Muscle layer of colon (tissue), 2 donors: ENCODE data around the gene PSAPL1.
"Not testable (repeated sequence)": the region's sequence is repeated elsewhere in the genome, so short reads cannot be mapped to it uniquely, and the experiment has no call there.

ENCODE experiments used
- H3K27ac ChIP-seq: one replicate; pipeline ENCODE4 v1.7.0; 2013; ENCODE audit warnings: low read depth, mild to moderate bottlenecking, low read length, moderate library complexity
- H3K27me3 ChIP-seq, 2 donors: one replicate each; pipeline ENCODE4 v1.7.0; 2013; ENCODE audit warnings: low read length in 2 of 2, mild to moderate bottlenecking in 2 of 2; ENCODE audit not compliant: insufficient read depth in 2 of 2, control insufficient read depth in 1 of 2
- H3K36me3 ChIP-seq: one replicate; pipeline ENCODE4 v1.7.0; 2013; ENCODE audit warnings: mild to moderate bottlenecking, low read length; ENCODE audit not compliant: insufficient read depth
- H3K4me1 ChIP-seq: one replicate; pipeline ENCODE4 v1.7.0; 2013; ENCODE audit warnings: mild to moderate bottlenecking, low read length; ENCODE audit not compliant: insufficient read depth
- H3K4me3 ChIP-seq, 2 donors: one replicate each; pipeline ENCODE4 v1.7.0; 2013; ENCODE audit warnings: low read length in 2 of 2, low read depth in 1 of 2, mild to moderate bottlenecking in 1 of 2, moderate library complexity in 1 of 2
- H3K9ac ChIP-seq: one replicate; pipeline ENCODE4 v1.7.0; 2013; ENCODE audit warnings: low read length
- H3K9me3 ChIP-seq: one replicate; pipeline ENCODE4 v1.7.0; 2013; ENCODE audit warnings: mild to moderate bottlenecking, low read length
- donor health status: abdominal sarcoma.
- donor health status: Adenocarcinoma of cecum.

Gene PSAPL1

GRCh38 chr4:7458066-7458425 is 23.3 kb upstream of the PSAPL1 start:
- no peaks in the 10 kb centered on the region for H3K9me3 ChIP-seq
- H3K9ac ChIP-seq: no peak overlapping the region
- no peaks in the 10 kb centered on the region for H3K27me3 ChIP-seq
- H3K36me3 ChIP-seq: no peaks in the 10 kb centered on the region
- H3K4me1 ChIP-seq: peaks cover 9% of the 10 kb centered on the region
- no peak overlapping the region for H3K4me3 ChIP-seq
- H3K27ac ChIP-seq: no peak overlapping the region

GRCh38 chr4:7457201-7458065 is 22.7 kb upstream of the PSAPL1 start:
- H3K9me3 ChIP-seq: no peaks in the 10 kb centered on the region
- H3K27ac ChIP-seq: no peak overlapping the region
- H3K36me3 ChIP-seq: no peaks in the 10 kb centered on the region
- H3K4me3 ChIP-seq: no peak overlapping the region
- no peak overlapping the region for H3K9ac ChIP-seq
- H3K4me1 ChIP-seq: peaks cover 5% of the 10 kb centered on the region
- no peaks in the 10 kb centered on the region for H3K27me3 ChIP-seq

- H3K36me3 ChIP-seq, H3K4me3 ChIP-seq, H3K4me1 ChIP-seq, H3K9me3 ChIP-seq, H3K27me3 ChIP-seq, H3K27ac ChIP-seq, H3K9ac ChIP-seq: not testable (repeated sequence)
Measured at GRCh38 chr4:7452802-7453201, 18.1 kb upstream of the PSAPL1 start.

GRCh38 chr4:7451800-7452199 is 17.1 kb upstream of the PSAPL1 start:
- Histone ChIP-seq H3K9ac (no peak overlapping the region), H3K36me3 (no peaks in the 10 kb centered on the region), H3K27me3 (no peaks in the 10 kb centered on the region), H3K27ac (no peak overlapping the region), H3K4me3 (no peak overlapping the region), H3K9me3 (no peaks in the 10 kb centered on the region), H3K4me1 (no peaks in the 10 kb centered on the region)

GRCh38 chr4:7451434-7451789 is 16.7 kb upstream of the PSAPL1 start:
- Histone ChIP-seq H3K9ac (no peak overlapping the region), H3K9me3 (no peaks in the 10 kb centered on the region), H3K36me3 (no peaks in the 10 kb centered on the region), H3K4me3 (no peak overlapping the region), H3K27ac (no peak overlapping the region), H3K27me3 (no peaks in the 10 kb centered on the region), H3K4me1 (no peaks in the 10 kb centered on the region)

- H3K4me1 ChIP-seq: no peaks in the 10 kb centered on the region
- H3K27ac ChIP-seq: no peak overlapping the region
- H3K27me3 ChIP-seq: no peaks in the 10 kb centered on the region
- H3K9ac ChIP-seq: no peak overlapping the region
- no peak overlapping the region for H3K4me3 ChIP-seq
- H3K9me3 ChIP-seq: no peaks in the 10 kb centered on the region
- H3K36me3 ChIP-seq: no peaks in the 10 kb centered on the region
Measured at GRCh38 chr4:7450775-7451433, 16.2 kb upstream of the PSAPL1 start.

GRCh38 chr4:7448036-7448435 is 13.3 kb upstream of the PSAPL1 start:
- Histone ChIP-seq H3K4me1 (no peaks in the 10 kb centered on the region), H3K9ac (no peak overlapping the region), H3K36me3 (no peaks in the 10 kb centered on the region), H3K27me3 (no peaks in the 10 kb centered on the region), H3K27ac (no peak overlapping the region), H3K4me3 (no peak overlapping the region), H3K9me3 (no peaks in the 10 kb centered on the region)

- Histone ChIP-seq H3K27ac (no peak overlapping the region), H3K9me3 (no peaks in the 10 kb centered on the region), H3K4me3 (no peak overlapping the region), H3K9ac (no peak overlapping the region), H3K4me1 (no peaks in the 10 kb centered on the region), H3K36me3 (no peaks in the 10 kb centered on the region), H3K27me3 (no peaks in the 10 kb centered on the region)
Measured at GRCh38 chr4:7447236-7447635, 12.5 kb upstream of the PSAPL1 start.

GRCh38 chr4:7444731-7445130 is 10.0 kb upstream of the PSAPL1 start:
- Histone ChIP-seq H3K4me1 (no peaks in the 10 kb centered on the region), H3K9ac (no peak overlapping the region), H3K27me3 (no peaks in the 10 kb centered on the region), H3K4me3 (no peak overlapping the region), H3K27ac (no peak overlapping the region), H3K9me3 (no peaks in the 10 kb centered on the region), H3K36me3 (no peaks in the 10 kb centered on the region)

GRCh38 chr4:7444314-7444713 is 9.6 kb upstream of the PSAPL1 start:
- H3K27me3 ChIP-seq: no peaks in the 10 kb centered on the region
- H3K36me3 ChIP-seq: no peaks in the 10 kb centered on the region
- no peak overlapping the region for H3K27ac ChIP-seq
- no peaks in the 10 kb centered on the region for H3K4me1 ChIP-seq
- H3K4me3 ChIP-seq: no peak overlapping the region
- no peak overlapping the region for H3K9ac ChIP-seq
- no peaks in the 10 kb centered on the region for H3K9me3 ChIP-seq

- Histone ChIP-seq H3K27me3 (no peaks in the 10 kb centered on the region), H3K4me3 (no peak overlapping the region), H3K9ac (no peak overlapping the region), H3K27ac (no peak overlapping the region), H3K4me1 (no peaks in the 10 kb centered on the region), H3K9me3 (peaks cover 3% of the 10 kb centered on the region), H3K36me3 (no peaks in the 10 kb centered on the region)
Measured at GRCh38 chr4:7442574-7443162, 7.9 kb upstream of the PSAPL1 start.
